GM13976 (cell line): ENCODE results near the gene GPR63.

Source experiments
- DNase-seq: peaks from one replicate; pipeline ENCODE4 v3.0.0; 2012; ENCODE audit warnings: low spot score
- CTCF ChIP-seq: IDR thresholded peaks from 2 replicates; pipeline ENCODE4 v1.5.1; 2012; ENCODE audit warnings: borderline replicate concordance, mild to moderate bottlenecking; ENCODE audit not compliant: insufficient read depth; ENCODE audit errors: extremely low read depth, missing control alignments, control extremely low read depth
- in situ Hi-C: fragments of 300-500 bp; cut with MboI; formaldehyde crosslinking; loops from one replicate; pipeline ENCODE4 v1.12.0; 2022; ENCODE audit warnings: low sequenced_read_pairs, mixed read lengths, inconsistent platforms; ENCODE audit not compliant: unreplicated experiment

Gene GPR63

GRCh38 chr6:96760153-96760687, 77.1 kb downstream of the GPR63 start:
- peak; percentile 21 for TF ChIP-seq CTCF
- DNase-seq = peak; percentile 27
- in situ Hi-C loops = no loop called here

- no peak for DNase-seq
- in situ Hi-C loops = no loop called here
- no peak for TF ChIP-seq CTCF
Observed at GRCh38 chr6:96755096-96755495, 82.2 kb downstream of the GPR63 start.

GRCh38 chr6:96749891-96750290, 87.4 kb downstream of the GPR63 start:
- no peak for TF ChIP-seq CTCF
- in situ Hi-C loops = no loop called here
- no peak for DNase-seq
